ENCODE measurements around the gene TRAF2. TPM values are rescaled to one million over a fixed set of nuclear protein-coding genes. Genes with fewer than 3 reads are reported as not detected.

TRAF2 gene
- total and polyA plus RNA-seq, 9 of the 15 experiments (the other 6 are each of a cell fraction or from before 2014, with no cell fraction given) = 0.24 to 45.2 (median 18.0) TPM

GRCh38 chr9:136847826-136848392, 38.4 kb upstream of the TRAF2 start (continued):
- no peak for TF ChIP-seq REST (IDR thresholded peaks at IDR 0.05; ENCODE audit: borderline replicate concordance)
- no peak for TF ChIP-seq REST (CRISPR knock-in tag; IDR thresholded peaks at IDR 0.05; ENCODE audit: low read depth)
- peak; percentile 37; the same call in 1 of the 2 replicates for TF ChIP-seq CREB1 (IDR thresholded peaks at IDR 0.05)
- peak; percentile 62 for TF ChIP-seq CREB1 (CRISPR knock-in tag; IDR thresholded peaks at IDR 0.05)
- peak; percentile 59 for TF ChIP-seq POLR2B (IDR thresholded peaks at IDR 0.05; ENCODE audit: low read depth, partially characterized antibody)
- peak; percentile 56; the same call in 1 of the 2 replicates for TF ChIP-seq SMAD4 (CRISPR knock-in tag; conservative IDR thresholded peaks at IDR 0.05)
- no peak for TF ChIP-seq PHF20 (IDR thresholded peaks at IDR 0.05; ENCODE audit: partially characterized antibody)
- peak; percentile 9; the same call in 1 of the 2 replicates for TF ChIP-seq ETS1 (conservative IDR thresholded peaks at IDR 0.05; ENCODE audit: control insufficient read depth, low read depth, low read length)
- peak; percentile 55 for TF ChIP-seq HNRNPLL (IDR thresholded peaks at IDR 0.05; ENCODE audit: low read depth, low read length, poor library complexity, severe bottlenecking)
- TF ChIP-seq TOE1 (IDR thresholded peaks at IDR 0.05; ENCODE audit: borderline replicate concordance) = no peak
- TF ChIP-seq TOE1 (CRISPR knock-in tag; IDR thresholded peaks at IDR 0.05; ENCODE audit: borderline replicate concordance, low read depth) = peak; percentile 87; the same call in 1 of the 2 replicates
- peak; percentile 88 for TF ChIP-seq ARID4B (CRISPR knock-in tag; IDR thresholded peaks at IDR 0.05)
- TF ChIP-seq CBX5 (IDR thresholded peaks at IDR 0.05; ENCODE audit: borderline replicate concordance, low read depth) = peak; percentile 7; the same call in 1 of the 2 replicates
